Stimulated activated CD8-positive, alpha-beta memory T cell treated with anti-CD3 and anti-CD28 coated beads, Interleukin-7, amount 100 ng/mL, for 4 hours (primary cell): ENCODE measurements around the gene CHST14.
"Not testable (repeated sequence)": the region's sequence is repeated elsewhere in the genome, so short reads cannot be mapped to it uniquely, and the experiment has no call there.

Experiments
- DNase-seq, 2 donors: peaks; one replicate each; pipeline ENCODE4 v3.0.0-alpha.2; 2020; ENCODE audit warnings: low read depth in 2 of 2

CHST14 gene

DNA sequence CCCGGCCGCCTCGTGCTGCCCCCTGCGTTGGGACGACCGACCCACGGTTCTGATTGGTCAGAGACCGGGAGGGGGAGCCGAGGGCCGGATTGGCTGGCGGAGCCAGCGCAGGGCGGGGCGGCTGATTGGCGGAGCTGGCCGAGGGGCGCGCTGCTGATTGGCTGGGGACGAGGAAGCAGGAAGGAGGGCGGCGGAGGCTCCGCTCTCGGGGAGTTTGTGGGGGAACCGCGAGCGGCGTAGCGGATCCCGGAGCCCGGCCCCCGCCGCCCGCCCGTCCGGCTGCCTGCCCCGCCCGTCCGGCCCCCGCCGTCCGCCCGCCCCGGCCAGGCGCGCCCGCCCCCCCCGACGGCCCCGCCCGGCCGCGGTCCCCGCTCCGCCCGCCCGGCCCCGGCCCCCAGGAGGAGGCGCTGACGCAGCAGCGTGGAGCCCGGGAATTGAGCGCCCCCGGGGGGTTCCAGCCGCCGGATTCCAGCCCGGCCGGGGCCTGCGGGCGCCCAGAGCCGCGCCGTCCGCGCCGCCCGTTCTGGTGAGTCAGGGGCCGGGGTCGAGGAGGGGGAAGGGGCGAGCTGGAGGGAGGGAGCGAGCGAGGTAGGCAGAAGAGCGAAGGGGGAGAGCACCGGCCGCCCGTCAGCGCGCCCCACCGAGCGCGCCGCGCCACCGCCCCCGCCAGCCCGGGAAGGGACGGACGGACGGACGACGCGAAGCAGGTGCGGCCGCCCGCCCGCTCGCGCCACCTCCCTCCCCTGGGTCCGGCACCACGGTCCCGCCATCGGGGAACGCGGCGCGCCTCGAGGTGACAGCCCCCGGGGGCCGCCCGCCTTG lies 29.8 kb upstream of the CHST14 start, which contains the start of gene BAHD1:
TSS of gene BAHD1 (plus strand) at position 211 of the 822 bp plus-strand sequence. CDS start 17,512 bp downstream, outside the sequence.
- DNase-seq = peak; percentile 90 to 96

DNA sequence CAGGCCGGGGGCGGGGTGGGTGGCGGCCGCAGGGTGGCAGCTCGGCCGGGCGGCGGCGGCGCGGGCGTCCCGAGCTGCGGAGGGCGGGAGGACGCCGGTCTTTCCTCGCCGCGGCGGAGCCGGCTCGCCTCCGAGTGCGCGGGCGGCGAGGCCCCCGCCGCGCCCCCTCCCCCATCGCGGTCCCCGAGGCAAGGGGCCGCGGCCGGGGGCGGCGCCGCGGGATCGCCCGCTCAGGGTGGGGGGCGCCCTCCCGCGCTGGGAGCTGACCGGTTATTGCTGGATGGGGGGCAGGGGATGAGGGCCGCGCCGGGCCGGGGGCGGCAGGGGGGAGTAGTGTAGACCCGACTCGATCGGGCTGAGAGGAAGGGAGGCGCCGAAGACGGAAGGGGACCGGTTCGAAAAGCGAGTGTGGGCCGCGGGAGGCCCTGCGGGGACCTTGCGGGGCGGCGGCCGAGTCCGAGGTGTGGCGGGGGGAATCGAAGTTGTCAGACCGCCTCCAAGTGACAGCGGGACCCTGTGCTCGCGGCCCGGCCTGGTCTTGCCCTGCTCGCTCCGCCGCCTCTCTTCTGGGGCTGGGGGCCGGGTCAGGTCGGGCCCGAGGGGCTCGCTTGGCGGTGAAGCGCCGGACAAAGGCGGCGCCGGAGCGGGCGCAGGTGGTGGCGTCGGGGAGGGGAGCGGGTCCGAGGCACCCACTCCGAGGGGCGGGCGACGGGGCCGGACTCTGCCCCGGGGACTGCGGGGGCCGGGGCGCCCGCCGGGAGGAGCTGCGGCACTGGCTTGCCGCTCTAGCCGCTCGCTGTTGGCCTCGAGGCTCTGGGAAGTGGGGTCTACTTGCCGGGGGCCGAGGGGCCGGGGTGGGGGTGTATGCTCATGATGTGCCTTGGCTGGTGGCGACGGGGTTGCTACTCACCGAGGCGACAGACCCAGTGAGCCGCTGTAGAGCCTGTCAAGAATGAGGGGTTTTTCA lies 28.9 kb upstream of the CHST14 start:
- DNase-seq = peak in 1 of 2 donors; percentile 28

DNA sequence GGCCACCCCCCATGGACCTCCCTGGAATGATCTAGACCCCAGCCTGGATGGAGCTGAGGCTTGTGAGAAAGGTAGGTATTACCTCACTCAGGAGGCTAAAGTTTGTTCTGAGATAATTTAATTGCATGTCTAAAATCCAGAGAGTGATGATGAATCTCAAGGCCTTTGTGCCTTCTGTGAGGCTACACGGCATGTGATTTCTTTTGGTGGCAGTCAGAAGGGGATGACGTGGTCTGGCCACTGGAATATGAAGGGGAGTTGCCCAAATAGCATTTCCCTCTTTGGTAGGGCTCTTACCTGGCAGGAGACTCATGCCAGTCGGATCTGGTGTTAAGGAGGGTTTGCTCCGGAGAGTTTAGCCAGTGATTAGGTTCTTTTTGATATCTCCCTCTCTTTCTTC lies 27.5 kb upstream of the CHST14 start:
- no peak for DNase-seq

DNA sequence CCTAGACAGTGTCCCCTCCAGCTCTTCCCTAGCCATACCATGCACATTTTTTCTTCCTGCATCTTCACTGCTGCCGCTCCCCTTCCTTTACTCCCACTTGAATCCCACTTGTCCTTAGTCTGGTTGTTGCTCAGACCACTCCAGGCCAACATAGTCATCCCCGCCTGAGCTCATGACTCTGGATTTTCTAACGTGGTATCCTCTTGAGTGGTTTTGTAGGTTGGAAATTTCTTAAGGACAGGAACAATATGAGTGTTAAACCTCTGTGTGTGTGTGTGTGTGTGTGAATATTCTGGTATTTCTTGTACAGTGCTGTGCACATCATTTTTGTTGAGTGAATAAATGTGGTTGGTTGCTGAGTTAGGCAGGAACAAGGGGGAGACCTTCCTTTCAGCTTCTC lies 26.9 kb upstream of the CHST14 start:
- DNase-seq = no peak

DNA sequence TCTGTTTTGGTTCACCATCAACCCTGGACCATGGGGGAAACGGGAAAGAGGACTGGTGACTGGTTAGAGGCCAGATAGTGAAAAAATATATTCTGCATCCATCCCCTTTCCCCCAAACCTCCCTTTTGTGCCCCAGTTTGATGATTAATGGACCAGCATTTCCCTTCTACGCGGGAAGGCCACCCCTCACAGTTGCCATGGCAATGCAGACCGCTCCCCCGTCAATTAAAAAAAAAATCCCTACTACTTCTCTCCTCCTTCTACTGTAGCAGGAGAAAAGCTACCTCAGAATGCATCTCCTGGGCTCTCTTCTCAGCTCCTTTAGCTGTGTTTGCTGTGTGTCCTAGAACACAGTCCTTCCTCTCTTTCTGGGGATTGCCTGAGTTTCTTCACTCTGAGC lies 26.0 kb upstream of the CHST14 start:
- no peak for DNase-seq

DNA sequence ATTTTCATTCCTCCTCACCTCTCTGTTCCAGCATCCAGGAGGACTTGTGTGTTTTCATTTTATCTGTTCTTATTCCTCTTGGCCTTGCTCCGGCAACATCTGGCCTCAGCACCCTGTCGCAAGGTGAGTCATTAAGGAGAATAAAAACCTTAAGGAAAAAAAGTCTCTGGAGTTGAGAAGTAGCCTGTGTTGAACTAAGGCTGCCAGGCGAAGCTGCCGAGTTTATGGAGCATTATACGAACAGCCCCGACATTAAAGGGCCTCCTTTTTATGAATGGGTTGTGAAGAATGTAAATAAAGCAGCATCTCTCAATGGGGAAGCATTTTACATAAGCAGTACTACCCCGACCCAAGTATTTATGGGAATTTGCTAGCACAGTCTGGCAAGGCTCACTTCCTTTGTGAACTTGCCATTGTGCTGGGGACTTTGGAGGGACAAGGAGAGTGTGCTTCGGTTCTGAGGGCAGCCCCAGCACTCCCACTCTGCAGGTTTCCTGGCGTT lies 25.3 kb upstream of the CHST14 start:
- no peak for DNase-seq

DNA sequence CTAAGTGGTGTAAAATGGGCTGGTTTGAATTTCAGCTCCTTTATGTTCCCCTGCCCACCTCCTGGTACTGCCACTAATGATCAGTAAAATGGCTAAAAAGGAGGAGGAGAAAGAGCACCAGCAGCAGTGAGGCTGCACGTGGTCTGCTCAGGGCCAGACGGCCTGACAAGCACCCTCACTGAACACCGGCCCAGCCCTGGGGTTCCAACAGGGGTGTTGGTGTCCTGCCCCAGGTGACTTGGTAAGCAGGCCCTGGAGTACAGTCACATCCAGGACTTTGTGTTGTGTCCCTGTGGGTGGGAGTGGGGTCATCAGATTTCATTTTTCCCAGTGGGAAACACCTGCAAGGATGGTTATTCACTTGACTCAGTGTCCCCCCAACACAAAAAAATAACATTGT lies 24.6 kb upstream of the CHST14 start:
- DNase-seq = no peak

DNA sequence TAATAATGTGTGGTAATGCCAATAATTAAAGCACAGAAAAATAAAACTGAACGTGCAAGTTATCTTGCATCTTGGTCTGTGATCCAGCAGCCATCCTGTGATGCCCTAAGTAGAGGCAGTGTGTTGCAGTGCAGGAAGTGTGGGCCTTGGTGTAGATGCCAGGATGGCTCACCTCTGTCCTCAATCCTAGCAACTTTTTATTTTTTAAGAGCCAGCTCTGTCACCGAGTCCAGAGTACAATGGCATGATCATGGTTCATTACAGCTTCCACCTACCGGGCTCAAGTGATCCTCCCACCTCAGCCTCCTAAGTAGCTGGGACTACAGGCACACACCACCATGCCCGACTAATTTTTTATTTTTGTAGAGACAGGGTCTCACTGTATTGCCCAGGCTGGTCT lies 22.4 kb upstream of the CHST14 start:
- DNase-seq = no peak

DNA sequence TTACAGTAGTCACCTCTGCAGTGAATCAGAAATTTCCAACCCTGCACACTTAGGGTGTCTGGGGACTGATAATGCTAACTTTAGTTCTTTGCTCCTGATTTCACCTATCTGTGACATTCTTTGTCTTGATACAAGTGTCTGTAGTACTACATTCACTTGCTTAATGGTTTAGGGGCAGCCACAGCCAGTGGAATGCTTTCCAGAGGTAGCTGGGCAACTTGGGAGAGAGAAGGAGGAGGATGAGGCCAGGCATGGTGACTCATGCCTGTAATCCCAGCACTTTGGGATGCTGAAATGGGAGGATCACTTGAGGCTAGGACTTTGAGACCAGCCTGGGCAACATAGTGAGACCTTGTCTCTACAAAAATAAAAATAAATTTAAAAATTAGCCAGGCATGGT lies 21.5 kb upstream of the CHST14 start:
- DNase-seq = no peak

DNA sequence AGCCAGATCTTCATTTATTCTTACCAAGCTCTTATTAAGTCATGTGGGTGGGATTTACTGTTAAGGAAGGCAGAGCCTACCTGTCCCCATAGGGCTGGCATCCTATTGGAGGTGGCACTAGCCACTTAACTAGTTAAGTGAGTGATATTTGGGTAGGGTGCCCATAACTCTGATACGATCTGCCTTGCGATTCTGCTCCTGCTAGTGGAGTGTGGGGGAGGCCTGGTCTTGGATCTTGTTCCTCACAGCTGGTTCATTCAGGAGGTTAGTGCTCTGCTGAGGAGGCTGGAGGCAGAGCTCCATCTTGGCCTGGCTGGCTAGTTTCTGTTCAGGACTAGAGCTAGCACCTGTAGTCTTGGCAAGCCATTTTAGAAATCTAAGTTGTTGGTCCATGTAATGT lies 20.7 kb upstream of the CHST14 start:
- DNase-seq = no peak

DNA sequence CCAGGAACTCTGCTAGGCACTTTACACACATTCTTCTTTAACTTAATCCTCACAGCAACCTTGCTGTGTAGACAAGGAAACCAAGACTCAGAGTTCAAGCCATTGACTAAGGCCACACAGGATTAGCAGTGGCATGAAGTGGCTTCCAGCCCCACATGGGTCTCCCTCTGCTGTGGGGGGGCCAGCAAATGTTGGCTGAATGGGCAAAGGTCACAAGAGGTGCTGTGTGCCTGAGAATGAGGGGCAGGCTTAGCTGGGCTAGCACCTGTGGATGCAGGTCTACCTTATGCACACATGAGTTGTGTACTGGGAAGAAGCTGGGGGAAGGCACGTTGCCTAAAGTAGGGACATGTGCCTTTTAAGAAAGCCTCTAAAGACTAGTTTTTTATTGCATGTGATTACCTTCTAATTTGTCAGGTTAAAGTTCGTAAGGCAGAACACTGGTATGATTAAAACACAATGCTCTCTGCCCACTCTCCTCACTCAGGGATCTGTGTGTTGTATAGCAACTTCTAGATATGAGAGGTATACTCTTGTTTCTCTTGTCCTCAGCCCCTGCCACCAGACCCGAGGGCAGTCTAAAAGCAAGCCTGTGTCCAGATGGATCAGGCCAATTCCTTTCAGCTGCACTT lies 19.1 kb upstream of the CHST14 start:
- no peak for DNase-seq

DNA sequence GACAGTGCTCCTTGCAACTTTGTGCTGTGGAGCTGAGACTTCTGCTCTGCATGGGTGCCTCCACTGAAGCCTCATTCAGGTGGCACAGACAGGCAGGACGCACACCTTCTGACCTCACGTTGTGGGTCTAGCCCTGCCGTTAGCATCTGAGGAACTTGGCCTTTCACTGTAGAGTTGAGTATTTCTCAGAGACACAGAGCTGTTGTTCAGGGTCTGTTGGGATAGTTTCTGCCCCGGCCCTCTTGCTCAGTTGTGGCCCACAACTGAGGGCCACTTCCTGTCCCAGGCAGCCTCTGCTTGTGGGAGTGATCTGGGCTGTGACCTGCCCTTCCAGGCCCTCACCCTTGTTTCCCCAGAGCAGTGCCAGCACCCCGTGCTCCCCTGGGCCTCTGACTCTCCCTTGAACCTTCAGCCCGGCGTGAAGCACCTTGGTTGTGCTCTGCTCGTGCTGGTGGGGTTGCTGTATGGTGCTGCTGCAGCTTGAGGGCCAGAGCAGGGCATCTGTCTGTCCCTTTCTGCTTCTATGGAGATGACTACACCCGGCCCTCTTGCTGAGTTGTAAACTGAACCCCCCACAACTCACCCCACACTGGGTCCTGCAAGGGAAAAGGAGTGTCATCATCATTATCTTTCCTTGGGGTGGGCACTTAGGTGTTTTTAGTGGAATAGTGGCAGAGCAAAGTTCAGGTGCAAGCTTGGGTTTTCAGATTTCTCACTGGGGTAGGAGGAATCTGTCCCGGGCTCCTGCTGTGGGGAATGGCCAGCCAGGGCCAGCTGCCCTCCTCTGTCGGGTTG lies 18.3 kb upstream of the CHST14 start:
- DNase-seq = no peak

DNA sequence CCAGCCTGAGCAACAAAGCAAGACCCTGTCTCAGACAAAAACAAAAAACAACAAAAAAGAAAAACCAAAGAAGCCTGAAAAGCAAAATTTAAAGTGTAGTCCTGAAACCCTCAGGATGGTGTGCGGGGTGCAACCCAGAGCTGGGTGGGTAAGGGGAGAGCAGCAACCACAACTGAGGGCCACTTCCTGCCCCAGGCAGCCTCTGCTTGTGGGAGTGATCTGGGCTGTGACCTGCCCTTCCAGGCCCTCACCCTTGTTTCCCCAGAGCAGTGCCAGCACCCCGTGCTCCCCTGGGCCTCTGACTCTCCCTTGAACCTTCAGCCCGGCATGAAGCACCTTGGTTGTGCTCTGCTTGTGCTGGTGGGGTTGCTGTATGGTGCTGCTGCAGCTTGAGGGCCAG lies 16.8 kb upstream of the CHST14 start:
- not testable (repeated sequence) for DNase-seq

DNA sequence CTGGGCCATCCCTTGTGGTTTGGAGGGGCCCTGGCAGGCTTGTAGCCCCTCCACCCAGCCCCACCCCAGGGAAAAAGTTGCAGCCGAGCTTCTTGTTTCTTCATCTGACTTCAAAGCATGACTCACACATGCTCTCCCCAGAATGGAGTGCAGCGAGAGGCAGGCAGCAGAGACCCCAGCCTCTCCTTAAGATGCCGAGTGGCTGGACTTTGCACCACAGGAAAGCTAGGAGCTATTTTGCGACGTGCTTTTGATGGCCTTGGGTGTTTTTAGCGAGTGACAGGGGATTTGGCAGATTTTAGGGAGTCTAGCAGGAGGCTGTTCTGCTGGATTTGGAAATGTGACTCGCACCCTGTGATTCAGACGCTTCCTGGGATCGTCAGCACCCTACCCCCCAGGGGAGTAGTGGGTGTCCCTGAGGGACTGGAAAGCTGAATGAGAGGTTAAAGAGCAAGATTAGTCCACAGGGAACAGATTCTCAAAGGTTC lies 15.8 kb upstream of the CHST14 start:
- DNase-seq = no peak

DNA sequence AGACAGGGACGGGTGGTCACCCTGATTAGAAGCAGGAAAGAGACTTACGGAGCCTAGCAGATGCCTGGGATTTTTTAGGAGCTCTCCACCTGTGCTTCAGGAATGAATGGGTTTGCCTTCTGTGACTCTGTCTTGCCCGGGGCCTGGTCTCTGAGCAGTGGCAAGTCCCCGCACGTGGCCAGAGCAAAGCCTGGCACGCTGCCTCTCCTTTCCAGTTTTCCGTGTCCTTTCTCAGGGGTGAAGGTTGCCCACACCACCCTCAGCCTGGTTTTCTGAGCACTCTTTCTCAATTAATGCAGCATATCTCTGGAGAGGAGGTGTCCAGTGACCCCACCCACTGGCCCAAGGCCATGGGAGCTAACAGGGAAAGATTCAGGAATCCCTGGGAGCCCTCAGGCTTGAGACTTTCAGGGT lies 14.5 kb upstream of the CHST14 start:
- DNase-seq = no peak

DNA sequence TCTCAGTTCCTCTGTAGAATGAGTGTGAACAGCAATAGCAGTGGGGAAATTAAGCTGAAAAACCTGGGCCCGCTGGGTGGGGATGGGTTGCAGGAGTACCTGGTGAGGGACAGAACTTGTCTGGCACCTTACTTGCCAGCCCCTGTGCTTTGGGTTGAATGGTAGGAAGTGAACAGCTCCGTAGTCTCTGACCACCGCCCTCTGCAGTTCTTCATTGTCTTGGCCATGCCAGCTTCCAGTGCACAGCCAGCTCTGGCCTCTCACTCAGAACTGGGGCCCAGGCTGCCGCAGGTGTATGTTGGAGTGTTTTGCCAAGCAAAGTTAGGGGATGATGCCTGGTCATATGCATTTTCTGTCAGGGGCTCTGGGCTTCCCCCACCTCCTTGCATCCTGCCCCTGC lies 14.0 kb upstream of the CHST14 start:
- DNase-seq = no peak

DNA sequence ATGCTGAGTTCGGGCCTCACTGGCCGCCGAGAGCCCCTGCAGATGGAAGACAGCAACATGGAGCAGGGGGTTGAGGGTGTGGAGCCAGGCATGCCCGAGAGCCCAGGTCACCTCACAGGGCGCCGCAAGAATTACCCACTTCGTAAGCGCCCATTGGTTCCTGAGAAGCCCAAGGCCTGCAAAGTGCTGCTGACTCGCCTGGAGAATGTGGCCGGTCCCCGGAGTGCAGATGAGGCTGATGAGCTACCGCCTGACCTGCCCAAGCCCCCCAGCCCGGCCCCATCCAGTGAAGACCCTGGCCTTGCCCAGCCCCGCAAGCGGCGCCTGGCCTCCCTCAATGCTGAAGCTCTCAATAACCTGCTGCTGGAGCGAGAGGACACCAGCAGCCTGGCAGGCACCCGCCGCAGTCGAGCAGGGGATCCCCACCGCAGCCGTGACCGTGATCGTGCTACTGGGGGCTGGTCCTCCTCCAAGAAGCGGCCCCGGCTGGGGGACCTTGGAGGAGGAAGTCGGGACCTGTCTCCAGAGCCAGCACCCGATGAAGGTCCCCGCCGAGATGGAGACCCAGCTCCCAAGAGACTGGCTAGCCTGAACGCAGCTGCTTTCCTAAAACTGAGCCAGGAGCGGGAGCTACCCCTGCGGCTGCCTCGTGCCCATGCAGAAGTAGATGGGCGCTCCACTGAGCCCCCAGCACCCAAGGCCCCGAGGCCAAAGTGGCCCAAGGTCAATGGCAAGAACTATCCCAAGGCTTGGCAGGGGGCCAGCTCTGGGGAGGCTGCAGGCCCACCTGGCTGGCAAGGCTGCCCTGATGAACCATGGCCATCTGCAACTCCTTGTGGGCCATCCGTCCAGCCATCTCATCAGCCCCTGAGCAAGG lies 12.1 kb upstream of the CHST14 start:
- DNase-seq = no peak

DNA sequence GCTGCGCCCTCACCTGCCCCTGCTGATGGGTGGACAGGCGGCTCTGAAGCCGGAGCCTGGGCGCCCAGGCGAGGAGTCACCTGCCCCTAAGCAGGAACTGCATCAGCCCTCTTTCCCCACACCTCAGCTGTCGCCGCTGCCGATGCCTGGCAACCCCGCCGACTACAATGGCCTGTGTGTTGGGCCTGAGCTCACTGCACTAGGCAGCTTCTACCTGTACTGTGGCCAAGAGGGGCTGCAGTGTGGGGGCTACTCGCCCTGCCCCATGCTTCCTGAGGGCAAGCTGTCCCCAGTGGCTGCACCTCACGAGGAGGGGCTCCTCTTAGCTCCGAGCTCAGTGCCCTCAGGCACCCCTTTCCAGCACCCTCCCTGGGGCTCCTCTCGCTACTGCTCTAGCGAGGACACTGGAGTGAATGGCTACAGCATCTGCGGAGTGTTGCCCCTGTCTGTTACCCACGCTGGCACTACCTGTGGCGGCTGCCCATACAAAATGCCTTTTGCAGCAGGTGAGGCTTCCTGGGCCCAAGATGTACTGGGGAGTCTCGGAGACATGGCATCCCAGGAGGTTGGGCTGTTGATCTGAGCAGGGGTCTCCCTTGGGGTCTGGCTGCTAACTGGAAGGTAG lies 11.3 kb upstream of the CHST14 start:
- no peak for DNase-seq

DNA sequence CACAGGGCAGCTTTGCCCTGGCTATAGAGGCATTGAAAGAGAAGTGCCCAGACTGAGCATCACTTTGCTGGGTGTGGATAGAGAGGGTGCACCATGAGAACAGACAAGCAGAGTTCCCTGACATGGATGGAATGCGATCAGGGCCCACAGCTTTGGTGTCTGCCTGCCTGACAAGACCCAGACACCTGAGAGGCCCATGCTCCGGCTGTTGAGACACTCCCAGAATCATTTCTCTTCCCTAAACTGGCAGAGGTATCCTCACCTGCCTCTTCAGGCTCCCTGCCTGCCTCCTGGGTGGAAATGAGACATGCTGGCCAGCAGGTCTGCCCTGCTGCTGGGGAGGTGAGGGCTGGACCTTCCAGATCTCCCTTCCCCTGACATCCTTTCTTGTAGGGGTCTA lies 10.4 kb upstream of the CHST14 start:
- DNase-seq = no peak

DNA sequence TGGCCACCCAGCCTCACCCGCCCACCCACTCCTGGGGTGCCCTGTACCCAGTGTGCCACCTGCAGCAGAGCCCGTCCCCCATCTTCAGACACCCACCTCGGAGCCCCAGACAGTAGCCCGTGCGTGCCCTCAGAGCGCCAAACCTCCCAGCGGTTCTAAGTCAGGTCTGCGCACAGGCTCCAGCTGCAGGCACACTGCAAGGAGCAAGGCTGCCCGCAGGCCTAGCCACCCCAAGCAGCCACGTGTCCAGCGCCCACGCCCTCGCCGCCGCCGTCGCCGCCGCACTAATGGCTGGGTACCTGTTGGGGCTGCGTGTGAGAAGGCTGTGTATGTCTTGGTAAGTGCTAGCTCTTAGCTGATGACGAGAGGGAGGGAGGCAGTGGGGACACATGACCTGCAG lies 8.8 kb upstream of the CHST14 start:
- no peak for DNase-seq
